K562 (cell line): Measurements from ENCODE around the gene CSAD.

ENCODE experiments used
- ASH1L ChIP-seq: fragments of 450-650 bp; IDR thresholded peaks from 2 replicates; pipeline ENCODE4 v1.6.1; 2018; ENCODE audit warnings: borderline replicate concordance, mild to moderate bottlenecking, low read depth; ENCODE audit not compliant: partially characterized antibody
- CCAR2 ChIP-seq: fragments of 200-400 bp; formaldehyde crosslinking; IDR thresholded peaks from 2 replicates; pipeline ENCODE4 v1.6.1; 2017; ENCODE audit warnings: mild to moderate bottlenecking, low read depth, low read length
- DNMT1 ChIP-seq: fragments of 450-650 bp; IDR thresholded peaks from 2 replicates; pipeline ENCODE4 v1.6.1; 2016; ENCODE audit warnings: antibody characterized with exemption, mild to moderate bottlenecking
- DPF2 ChIP-seq: fragments of 450-650 bp; IDR thresholded peaks from 2 replicates; pipeline ENCODE4 v1.6.1; 2016
- EP300 ChIP-seq: IDR thresholded peaks from 2 replicates; pipeline ENCODE4 v1.6.1; 2012; ENCODE audit warnings: low read length, improper control_type of control experiment
- HCFC1 ChIP-seq: IDR thresholded peaks from 2 replicates; pipeline ENCODE4 v1.6.1; 2012; ENCODE audit warnings: low read depth, low read length, improper control_type of control experiment
- MAFG ChIP-seq: fragments of 450-650 bp; conservative IDR thresholded peaks from 2 replicates; pipeline ENCODE4 v1.6.1; 2016; ENCODE audit warnings: missing genetic modification characterization, missing compliant biosample characterization
- NRF1 ChIP-seq, 2 experiments: fragments of 450-650 bp; IDR thresholded peaks in 1 of 2; conservative IDR thresholded peaks in 1 of 2; 2 replicates each; pipeline ENCODE4 v1.6.1; 2014; ENCODE audit warnings: mild to moderate bottlenecking in 2 of 2
- TF ChIP-seq, protein P1 (sequence below): fragments of 150-350 bp; conservative IDR thresholded peaks from 2 replicates; pipeline ENCODE4 v1.6.1; 2014; ENCODE audit warnings: low read length
- TF ChIP-seq, protein P2 (sequence below): sonication (generic); formaldehyde crosslinking; IDR thresholded peaks from 2 replicates; pipeline ENCODE4 v1.5.0; 2020; ENCODE audit warnings: missing genetic modification reagents
- TF ChIP-seq, protein P3 (sequence below), 2 experiments: fragments of 450-650 bp; formaldehyde crosslinking in 1 of 2; IDR thresholded peaks; 2 replicates each; pipeline versions ENCODE4 v1.4.0 to v1.6.1; 2014 to 2020; ENCODE audit warnings: mild to moderate bottlenecking in 2 of 2, borderline replicate concordance in 1 of 2, low read depth in 1 of 2
- TF ChIP-seq, protein P4 (sequence below): sonication (generic); formaldehyde crosslinking; IDR thresholded peaks from 2 replicates; pipeline ENCODE4 v1.8.0; 2023; ENCODE audit warnings: mild to moderate bottlenecking, missing genetic modification reagents
- TF ChIP-seq, protein P5 (sequence below), 3 experiments: IDR thresholded peaks in 2 of 3; conservative IDR thresholded peaks in 1 of 3; 2 replicates each; pipeline ENCODE4 v1.5.1; 2011 to 2012; ENCODE audit warnings: low read length in 3 of 3, mild to moderate bottlenecking in 3 of 3, control low read depth in 2 of 3, improper control_type of control experiment in 1 of 3, inconsistent platforms in 1 of 3, low read depth in 1 of 3, mixed read lengths in 1 of 3, moderate library complexity in 1 of 3; ENCODE audit not compliant: insufficient read depth in 2 of 3

DNA sequence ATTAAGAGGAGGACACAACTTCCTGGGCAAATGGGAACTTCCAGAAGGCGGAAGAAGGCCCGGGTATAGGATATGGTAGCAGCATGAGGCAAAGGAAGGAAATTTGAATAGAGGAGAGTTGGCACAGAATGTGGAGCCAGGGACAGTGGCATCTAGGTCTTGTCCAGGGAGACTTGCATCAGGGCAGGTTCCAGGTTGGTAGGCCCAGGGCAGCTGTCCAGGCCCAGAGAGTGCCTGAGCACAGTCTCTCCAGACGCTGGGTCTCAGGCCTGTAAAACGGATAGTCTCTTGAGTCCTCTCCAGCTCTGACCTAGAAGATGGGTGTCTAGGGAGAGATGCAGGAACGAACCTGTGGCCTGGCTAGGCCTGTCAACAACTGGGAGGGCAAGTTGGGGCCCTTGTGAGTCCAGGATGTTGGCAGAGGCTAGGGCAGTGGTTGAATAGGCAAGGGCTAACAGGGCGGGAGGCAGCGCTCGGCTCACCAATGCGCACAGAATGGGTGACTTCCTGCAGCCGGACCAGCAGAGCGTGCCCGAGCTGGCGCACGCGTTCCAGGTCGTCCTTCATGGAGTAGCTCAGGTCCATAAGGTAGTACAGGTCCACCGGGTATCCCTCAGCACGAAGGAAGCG lies 16.4 kb upstream of the CSAD start:
- no peak for TF ChIP-seq DPF2
- TF ChIP-seq, protein P1, sequence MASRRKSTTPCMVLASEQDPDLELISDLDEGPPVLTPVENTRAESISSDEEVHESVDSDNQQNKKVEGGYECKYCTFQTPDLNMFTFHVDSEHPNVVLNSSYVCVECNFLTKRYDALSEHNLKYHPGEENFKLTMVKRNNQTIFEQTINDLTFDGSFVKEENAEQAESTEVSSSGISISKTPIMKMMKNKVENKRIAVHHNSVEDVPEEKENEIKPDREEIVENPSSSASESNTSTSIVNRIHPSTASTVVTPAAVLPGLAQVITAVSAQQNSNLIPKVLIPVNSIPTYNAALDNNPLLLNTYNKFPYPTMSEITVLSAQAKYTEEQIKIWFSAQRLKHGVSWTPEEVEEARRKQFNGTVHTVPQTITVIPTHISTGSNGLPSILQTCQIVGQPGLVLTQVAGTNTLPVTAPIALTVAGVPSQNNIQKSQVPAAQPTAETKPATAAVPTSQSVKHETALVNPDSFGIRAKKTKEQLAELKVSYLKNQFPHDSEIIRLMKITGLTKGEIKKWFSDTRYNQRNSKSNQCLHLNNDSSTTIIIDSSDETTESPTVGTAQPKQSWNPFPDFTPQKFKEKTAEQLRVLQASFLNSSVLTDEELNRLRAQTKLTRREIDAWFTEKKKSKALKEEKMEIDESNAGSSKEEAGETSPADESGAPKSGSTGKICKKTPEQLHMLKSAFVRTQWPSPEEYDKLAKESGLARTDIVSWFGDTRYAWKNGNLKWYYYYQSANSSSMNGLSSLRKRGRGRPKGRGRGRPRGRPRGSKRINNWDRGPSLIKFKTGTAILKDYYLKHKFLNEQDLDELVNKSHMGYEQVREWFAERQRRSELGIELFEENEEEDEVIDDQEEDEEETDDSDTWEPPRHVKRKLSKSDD, result no peak
- TF ChIP-seq, protein P2, sequence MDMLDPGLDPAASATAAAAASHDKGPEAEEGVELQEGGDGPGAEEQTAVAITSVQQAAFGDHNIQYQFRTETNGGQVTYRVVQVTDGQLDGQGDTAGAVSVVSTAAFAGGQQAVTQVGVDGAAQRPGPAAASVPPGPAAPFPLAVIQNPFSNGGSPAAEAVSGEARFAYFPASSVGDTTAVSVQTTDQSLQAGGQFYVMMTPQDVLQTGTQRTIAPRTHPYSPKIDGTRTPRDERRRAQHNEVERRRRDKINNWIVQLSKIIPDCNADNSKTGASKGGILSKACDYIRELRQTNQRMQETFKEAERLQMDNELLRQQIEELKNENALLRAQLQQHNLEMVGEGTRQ (CRISPR knock-in tag), result no peak
- TF ChIP-seq EP300, result no peak
- no peak for TF ChIP-seq MAFG (tag)
- no peak for TF ChIP-seq HCFC1
- TF ChIP-seq NRF1 (conservative IDR thresholded peaks at IDR 0.05 in 1 of 2, IDR thresholded peaks at IDR 0.05 in 1 of 2), result no peak
- TF ChIP-seq DNMT1, result no peak
- TF ChIP-seq, protein P3, sequence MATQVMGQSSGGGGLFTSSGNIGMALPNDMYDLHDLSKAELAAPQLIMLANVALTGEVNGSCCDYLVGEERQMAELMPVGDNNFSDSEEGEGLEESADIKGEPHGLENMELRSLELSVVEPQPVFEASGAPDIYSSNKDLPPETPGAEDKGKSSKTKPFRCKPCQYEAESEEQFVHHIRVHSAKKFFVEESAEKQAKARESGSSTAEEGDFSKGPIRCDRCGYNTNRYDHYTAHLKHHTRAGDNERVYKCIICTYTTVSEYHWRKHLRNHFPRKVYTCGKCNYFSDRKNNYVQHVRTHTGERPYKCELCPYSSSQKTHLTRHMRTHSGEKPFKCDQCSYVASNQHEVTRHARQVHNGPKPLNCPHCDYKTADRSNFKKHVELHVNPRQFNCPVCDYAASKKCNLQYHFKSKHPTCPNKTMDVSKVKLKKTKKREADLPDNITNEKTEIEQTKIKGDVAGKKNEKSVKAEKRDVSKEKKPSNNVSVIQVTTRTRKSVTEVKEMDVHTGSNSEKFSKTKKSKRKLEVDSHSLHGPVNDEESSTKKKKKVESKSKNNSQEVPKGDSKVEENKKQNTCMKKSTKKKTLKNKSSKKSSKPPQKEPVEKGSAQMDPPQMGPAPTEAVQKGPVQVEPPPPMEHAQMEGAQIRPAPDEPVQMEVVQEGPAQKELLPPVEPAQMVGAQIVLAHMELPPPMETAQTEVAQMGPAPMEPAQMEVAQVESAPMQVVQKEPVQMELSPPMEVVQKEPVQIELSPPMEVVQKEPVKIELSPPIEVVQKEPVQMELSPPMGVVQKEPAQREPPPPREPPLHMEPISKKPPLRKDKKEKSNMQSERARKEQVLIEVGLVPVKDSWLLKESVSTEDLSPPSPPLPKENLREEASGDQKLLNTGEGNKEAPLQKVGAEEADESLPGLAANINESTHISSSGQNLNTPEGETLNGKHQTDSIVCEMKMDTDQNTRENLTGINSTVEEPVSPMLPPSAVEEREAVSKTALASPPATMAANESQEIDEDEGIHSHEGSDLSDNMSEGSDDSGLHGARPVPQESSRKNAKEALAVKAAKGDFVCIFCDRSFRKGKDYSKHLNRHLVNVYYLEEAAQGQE (IDR thresholded peaks at IDR 0.05; ENCODE audit: borderline replicate concordance), result no peak
- TF ChIP-seq, protein P3 (CRISPR knock-in tag; IDR thresholded peaks at IDR 0.05; ENCODE audit: low read depth), result no peak
- TF ChIP-seq, protein P4, sequence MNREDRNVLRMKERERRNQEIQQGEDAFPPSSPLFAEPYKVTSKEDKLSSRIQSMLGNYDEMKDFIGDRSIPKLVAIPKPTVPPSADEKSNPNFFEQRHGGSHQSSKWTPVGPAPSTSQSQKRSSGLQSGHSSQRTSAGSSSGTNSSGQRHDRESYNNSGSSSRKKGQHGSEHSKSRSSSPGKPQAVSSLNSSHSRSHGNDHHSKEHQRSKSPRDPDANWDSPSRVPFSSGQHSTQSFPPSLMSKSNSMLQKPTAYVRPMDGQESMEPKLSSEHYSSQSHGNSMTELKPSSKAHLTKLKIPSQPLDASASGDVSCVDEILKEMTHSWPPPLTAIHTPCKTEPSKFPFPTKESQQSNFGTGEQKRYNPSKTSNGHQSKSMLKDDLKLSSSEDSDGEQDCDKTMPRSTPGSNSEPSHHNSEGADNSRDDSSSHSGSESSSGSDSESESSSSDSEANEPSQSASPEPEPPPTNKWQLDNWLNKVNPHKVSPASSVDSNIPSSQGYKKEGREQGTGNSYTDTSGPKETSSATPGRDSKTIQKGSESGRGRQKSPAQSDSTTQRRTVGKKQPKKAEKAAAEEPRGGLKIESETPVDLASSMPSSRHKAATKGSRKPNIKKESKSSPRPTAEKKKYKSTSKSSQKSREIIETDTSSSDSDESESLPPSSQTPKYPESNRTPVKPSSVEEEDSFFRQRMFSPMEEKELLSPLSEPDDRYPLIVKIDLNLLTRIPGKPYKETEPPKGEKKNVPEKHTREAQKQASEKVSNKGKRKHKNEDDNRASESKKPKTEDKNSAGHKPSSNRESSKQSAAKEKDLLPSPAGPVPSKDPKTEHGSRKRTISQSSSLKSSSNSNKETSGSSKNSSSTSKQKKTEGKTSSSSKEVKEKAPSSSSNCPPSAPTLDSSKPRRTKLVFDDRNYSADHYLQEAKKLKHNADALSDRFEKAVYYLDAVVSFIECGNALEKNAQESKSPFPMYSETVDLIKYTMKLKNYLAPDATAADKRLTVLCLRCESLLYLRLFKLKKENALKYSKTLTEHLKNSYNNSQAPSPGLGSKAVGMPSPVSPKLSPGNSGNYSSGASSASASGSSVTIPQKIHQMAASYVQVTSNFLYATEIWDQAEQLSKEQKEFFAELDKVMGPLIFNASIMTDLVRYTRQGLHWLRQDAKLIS, result no peak
- TF ChIP-seq, protein P5, sequence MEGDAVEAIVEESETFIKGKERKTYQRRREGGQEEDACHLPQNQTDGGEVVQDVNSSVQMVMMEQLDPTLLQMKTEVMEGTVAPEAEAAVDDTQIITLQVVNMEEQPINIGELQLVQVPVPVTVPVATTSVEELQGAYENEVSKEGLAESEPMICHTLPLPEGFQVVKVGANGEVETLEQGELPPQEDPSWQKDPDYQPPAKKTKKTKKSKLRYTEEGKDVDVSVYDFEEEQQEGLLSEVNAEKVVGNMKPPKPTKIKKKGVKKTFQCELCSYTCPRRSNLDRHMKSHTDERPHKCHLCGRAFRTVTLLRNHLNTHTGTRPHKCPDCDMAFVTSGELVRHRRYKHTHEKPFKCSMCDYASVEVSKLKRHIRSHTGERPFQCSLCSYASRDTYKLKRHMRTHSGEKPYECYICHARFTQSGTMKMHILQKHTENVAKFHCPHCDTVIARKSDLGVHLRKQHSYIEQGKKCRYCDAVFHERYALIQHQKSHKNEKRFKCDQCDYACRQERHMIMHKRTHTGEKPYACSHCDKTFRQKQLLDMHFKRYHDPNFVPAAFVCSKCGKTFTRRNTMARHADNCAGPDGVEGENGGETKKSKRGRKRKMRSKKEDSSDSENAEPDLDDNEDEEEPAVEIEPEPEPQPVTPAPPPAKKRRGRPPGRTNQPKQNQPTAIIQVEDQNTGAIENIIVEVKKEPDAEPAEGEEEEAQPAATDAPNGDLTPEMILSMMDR (IDR thresholded peaks at IDR 0.05 in 2 of 3, conservative IDR thresholded peaks at IDR 0.05 in 1 of 3; ENCODE audit: insufficient read depth in 2 of 3, low read depth in 1 of 3, low read length in 3 of 3), result no peak
- no peak for TF ChIP-seq ASH1L
- TF ChIP-seq CCAR2, result no peak
